Smooth muscle cell (in vitro differentiated cells): ENCODE results near the gene REXO1. TPM values are rescaled to one million over a fixed set of nuclear protein-coding genes. Genes with fewer than 3 reads are reported as not detected.
A peak's percentile ranks its signal among the peaks of the same experiment; 100 is the strongest.
"Not testable (repeated sequence)": the region's sequence is repeated elsewhere in the genome, so short reads cannot be mapped to it uniquely, and the experiment has no call there.

Experiments
- DNase-seq: peaks from one replicate; lab custom pipeline; 2025; ENCODE audit not compliant: unreplicated experiment; lab: John Stamatoyannopoulos, UW
- H2AFZ ChIP-seq: fragments of 200-600 bp; sonication (generic); 2 replicates; pipeline ENCODE4 v1.6.0; 2016; ENCODE audit warnings: antibody characterized with exemption, low read depth, mild to moderate bottlenecking
- H3F3A ChIP-seq: fragments of 200-600 bp; sonication (generic); 2 replicates; pipeline ENCODE4 v1.6.0; 2017; ENCODE audit warnings: antibody characterized with exemption, low read depth
- H3K27ac ChIP-seq: fragments of 200-600 bp; sonication (generic); 2 replicates; pipeline ENCODE4 v1.5.1; 2016; ENCODE audit warnings: low read depth, mild to moderate bottlenecking
- H3K27me3 ChIP-seq: fragments of 200-600 bp; sonication (generic); 2 replicates; pipeline ENCODE4 v1.6.1; 2016; ENCODE audit warnings: low read depth, mild to moderate bottlenecking
- H3K36me3 ChIP-seq: fragments of 200-600 bp; sonication (generic); 2 replicates; pipeline ENCODE4 v1.5.1; 2016; ENCODE audit warnings: low read depth
- H3K4me1 ChIP-seq: fragments of 200-600 bp; sonication (generic); 2 replicates; pipeline ENCODE4 v1.5.1; 2016; ENCODE audit warnings: low read depth
- H3K4me2 ChIP-seq: fragments of 200-600 bp; sonication (generic); 2 replicates; pipeline ENCODE4 v1.6.0; 2016; ENCODE audit warnings: mild to moderate bottlenecking
- H3K4me3 ChIP-seq: fragments of 200-600 bp; sonication (generic); 2 replicates; pipeline ENCODE4 v1.5.1; 2016; ENCODE audit warnings: mild to moderate bottlenecking
- H3K79me2 ChIP-seq: fragments of 200-600 bp; sonication (generic); 2 replicates; pipeline ENCODE4 v1.6.0; 2016; ENCODE audit warnings: low read depth, mild to moderate bottlenecking
- H3K9ac ChIP-seq: fragments of 200-600 bp; sonication (generic); 2 replicates; pipeline ENCODE4 v1.6.0; 2016; ENCODE audit warnings: low read depth
- H3K9me3 ChIP-seq: fragments of 200-600 bp; sonication (generic); replicated peaks from 2 replicates; pipeline ENCODE4 v1.5.1; 2016; ENCODE audit warnings: low read depth
- H4K20me1 ChIP-seq: fragments of 200-600 bp; sonication (generic); 2 replicates; pipeline ENCODE4 v1.6.0; 2016; ENCODE audit warnings: low read depth
- WGBS: methylation state at CpG from one replicate; pipeline ENCODE4 v1.1.7; 2016; ENCODE audit warnings: low lambda C conversion rate; 5-methylcytosine and 5-hydroxymethylcytosine counted together
- polyA plus RNA-seq: library from polyadenylated mRNA; unstranded; fragments of >200 nt; fragmentation: Nextera tagmentation; extraction: Ambion mirVana; gene quantifications from 2 replicates; pipeline ENCODE4 v1.2.1, GENCODE V29; 2016
- total RNA-seq: library from RNA; depleted of rRNA; stranded (reverse); fragments of >200 nt; gene quantifications from 2 replicates; pipeline ENCODE4 v1.2.3, GENCODE V29; 2014
- TF ChIP-seq, protein P1 (sequence below): fragments of 200-600 bp; sonication (generic); IDR thresholded peaks from 2 replicates; pipeline ENCODE4 v1.5.1; 2017; ENCODE audit warnings: borderline replicate concordance, mild to moderate bottlenecking, antibody characterized with exemption; ENCODE audit not compliant: insufficient read depth, poor library complexity, severe bottlenecking

The REXO1 gene
- total and polyA plus RNA-seq, 2 experiments from 2014 or later: 10.6 to 11.6 TPM

- peaks cover 5% of the 10 kb centered on the region for H3F3A ChIP-seq
- H3K27ac ChIP-seq: no peak overlapping the region
- H3K36me3 ChIP-seq: no peaks in the 10 kb centered on the region
- peaks cover 39% of the 10 kb centered on the region for H3K79me2 ChIP-seq
- H3K4me2 ChIP-seq: peak overlapping the region; percentile 30
- no peak overlapping the region for H3K9ac ChIP-seq
- H3K27me3 ChIP-seq: no peaks in the 10 kb centered on the region
- DNase-seq: no peak
- no peak overlapping the region for H2AFZ ChIP-seq
- peaks cover 5% of the 10 kb centered on the region for H3K4me1 ChIP-seq
- no peak overlapping the region for H3K4me3 ChIP-seq
- 81% methylated on average over 26 of the region's 31 CpGs for WGBS
- TF ChIP-seq, protein P1, sequence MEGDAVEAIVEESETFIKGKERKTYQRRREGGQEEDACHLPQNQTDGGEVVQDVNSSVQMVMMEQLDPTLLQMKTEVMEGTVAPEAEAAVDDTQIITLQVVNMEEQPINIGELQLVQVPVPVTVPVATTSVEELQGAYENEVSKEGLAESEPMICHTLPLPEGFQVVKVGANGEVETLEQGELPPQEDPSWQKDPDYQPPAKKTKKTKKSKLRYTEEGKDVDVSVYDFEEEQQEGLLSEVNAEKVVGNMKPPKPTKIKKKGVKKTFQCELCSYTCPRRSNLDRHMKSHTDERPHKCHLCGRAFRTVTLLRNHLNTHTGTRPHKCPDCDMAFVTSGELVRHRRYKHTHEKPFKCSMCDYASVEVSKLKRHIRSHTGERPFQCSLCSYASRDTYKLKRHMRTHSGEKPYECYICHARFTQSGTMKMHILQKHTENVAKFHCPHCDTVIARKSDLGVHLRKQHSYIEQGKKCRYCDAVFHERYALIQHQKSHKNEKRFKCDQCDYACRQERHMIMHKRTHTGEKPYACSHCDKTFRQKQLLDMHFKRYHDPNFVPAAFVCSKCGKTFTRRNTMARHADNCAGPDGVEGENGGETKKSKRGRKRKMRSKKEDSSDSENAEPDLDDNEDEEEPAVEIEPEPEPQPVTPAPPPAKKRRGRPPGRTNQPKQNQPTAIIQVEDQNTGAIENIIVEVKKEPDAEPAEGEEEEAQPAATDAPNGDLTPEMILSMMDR: no peak
- no peaks in the 10 kb centered on the region for H3K9me3 ChIP-seq
- H4K20me1 ChIP-seq: peaks cover 54% of the 10 kb centered on the region
Observed at GRCh38 chr19:1882089-1882785, 34.0 kb upstream of the REXO1 start.

GRCh38 chr19:1881393-1882088, 33.3 kb upstream of the REXO1 start:
- H3K27me3 ChIP-seq, H3K36me3 ChIP-seq, H3F3A ChIP-seq, H3K4me1 ChIP-seq, H3K4me2 ChIP-seq, H3K9ac ChIP-seq, DNase-seq, H2AFZ ChIP-seq, H3K9me3 ChIP-seq, H3K27ac ChIP-seq, H3K4me3 ChIP-seq: not testable (repeated sequence)
- Histone ChIP-seq H4K20me1 (peaks cover 54% of the 10 kb centered on the region), H3K79me2 (peaks cover 39% of the 10 kb centered on the region)
- 94% methylated on average over 6 of the region's 44 CpGs for WGBS

- no peaks in the 10 kb centered on the region for H3K27me3 ChIP-seq
- H3K4me2 ChIP-seq: no peak overlapping the region
- no peak overlapping the region for H3K27ac ChIP-seq
- H3K4me1 ChIP-seq: no peaks in the 10 kb centered on the region
- H3K36me3 ChIP-seq: no peaks in the 10 kb centered on the region
- no peaks in the 10 kb centered on the region for H3K9me3 ChIP-seq
- no peak for DNase-seq
- no peak overlapping the region for H3K9ac ChIP-seq
- H4K20me1 ChIP-seq: peaks cover 54% of the 10 kb centered on the region
- WGBS: 96% methylated on average over 24 of the region's 35 CpGs
- H3F3A ChIP-seq: no peaks in the 10 kb centered on the region
- TF ChIP-seq, protein P1: no peak
- H3K4me3 ChIP-seq: no peak overlapping the region
- H2AFZ ChIP-seq: no peak overlapping the region
- peaks cover 39% of the 10 kb centered on the region for H3K79me2 ChIP-seq
Observed at GRCh38 chr19:1880611-1881392, 32.5 kb upstream of the REXO1 start.

DNA sequence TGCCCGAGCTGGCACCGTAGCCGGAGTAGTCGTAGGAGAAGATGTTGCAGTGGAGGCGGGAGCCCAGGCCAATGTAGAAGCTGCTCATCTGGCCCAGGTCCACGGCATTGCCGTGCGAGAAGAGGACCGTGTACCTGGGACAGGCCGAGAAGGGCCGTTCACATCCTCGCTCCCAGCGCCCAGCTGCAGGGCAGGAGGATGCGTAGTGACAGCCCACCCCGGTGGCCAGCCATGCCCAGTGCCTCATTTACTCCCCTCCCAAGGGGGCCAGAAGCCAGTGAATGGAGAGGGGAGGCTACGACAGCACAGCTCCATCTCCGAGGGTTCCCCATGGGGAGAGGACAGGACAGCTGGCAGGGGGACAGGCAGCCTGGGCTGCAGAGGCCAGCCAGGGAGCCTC, 31.7 kb upstream of the REXO1 start:
- not testable (repeated sequence) for H3K36me3 ChIP-seq, H3K9me3 ChIP-seq, H3K27ac ChIP-seq, DNase-seq, H3K9ac ChIP-seq, H3K4me1 ChIP-seq, H2AFZ ChIP-seq, H3F3A ChIP-seq, H3K4me2 ChIP-seq, H3K27me3 ChIP-seq, H3K4me3 ChIP-seq
- WGBS: 98% methylated on average over 17 of the region's 17 CpGs
- H3K79me2 ChIP-seq: peaks cover 46% of the 10 kb centered on the region
- peaks cover 60% of the 10 kb centered on the region for H4K20me1 ChIP-seq

DNA sequence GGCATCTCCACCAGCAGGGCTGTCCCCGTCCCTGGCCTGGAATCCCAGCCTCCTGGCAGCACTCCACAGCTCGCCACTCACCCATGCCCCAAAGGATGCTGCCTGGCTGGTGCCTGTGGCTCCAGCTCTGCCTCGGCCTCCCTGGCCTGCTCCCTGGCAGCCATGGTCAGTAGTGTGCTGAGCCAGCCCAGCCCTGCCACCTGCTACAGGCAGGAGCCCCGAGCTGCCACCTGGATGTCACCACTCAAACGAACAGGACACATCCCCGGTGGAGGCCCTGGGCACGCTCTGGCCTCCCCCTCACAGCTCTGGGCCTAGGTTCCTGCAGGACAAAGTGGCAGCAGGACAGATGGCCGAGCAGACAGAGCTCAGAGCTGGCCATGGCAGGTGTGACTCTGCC, 30.3 kb upstream of the REXO1 start:
- peaks cover 60% of the 10 kb centered on the region for H4K20me1 ChIP-seq

DNA sequence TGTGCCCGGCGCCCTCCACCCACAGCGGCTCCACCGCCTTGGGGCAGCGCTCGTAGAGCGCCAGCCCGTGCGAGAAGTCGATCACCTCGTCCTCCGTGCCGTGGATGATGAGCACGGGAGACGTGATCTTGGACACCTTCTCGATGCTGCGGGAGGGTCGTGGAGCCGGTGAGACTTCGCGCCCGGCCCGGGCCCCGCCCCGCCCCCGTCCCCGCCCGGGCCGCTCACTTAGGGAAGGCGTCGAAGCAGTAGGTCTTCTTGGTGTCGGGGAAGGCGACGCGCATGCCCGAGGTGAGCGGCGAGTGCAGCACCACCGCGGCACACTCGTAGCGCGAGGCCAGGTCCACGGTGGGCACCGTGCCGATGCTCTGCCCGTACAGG, 29.0 kb upstream of the REXO1 start:
- H3K27ac ChIP-seq, H3K9me3 ChIP-seq, H2AFZ ChIP-seq, DNase-seq, H3K9ac ChIP-seq, H3K36me3 ChIP-seq, H3F3A ChIP-seq, H3K27me3 ChIP-seq: not testable (repeated sequence)
- Histone ChIP-seq H3K4me1 (peaks cover 15% of the 10 kb centered on the region), H3K4me2 (peak overlapping the region; percentile 63), H3K4me3 (peak overlapping the region; percentile 65), H4K20me1 (peaks cover 60% of the 10 kb centered on the region), H3K79me2 (peaks cover 46% of the 10 kb centered on the region)
- WGBS: 14% methylated on average over 23 of the region's 47 CpGs

More for the DNA sequence above, 30.3 kb upstream of the REXO1 start:
- not testable (repeated sequence) for H2AFZ ChIP-seq, H3K4me2 ChIP-seq, H3K4me3 ChIP-seq, H3K9me3 ChIP-seq, H3K27ac ChIP-seq, H3K9ac ChIP-seq, DNase-seq, H3F3A ChIP-seq, H3K36me3 ChIP-seq, H3K27me3 ChIP-seq
- peaks cover 15% of the 10 kb centered on the region for H3K4me1 ChIP-seq
- 96% methylated on average over 8 of the region's 8 CpGs for WGBS
- peaks cover 46% of the 10 kb centered on the region for H3K79me2 ChIP-seq
